Small intestine (tissue), 4 donors: ENCODE results near the gene SULT1E1. TPM values are rescaled to one million over a fixed set of nuclear protein-coding genes. Genes with fewer than 3 reads are reported as not detected.

Source experiments
- polyA plus RNA-seq, 4 donors: library from polyadenylated mRNA; stranded (reverse) in 3 of 4; unstranded in 1 of 4; fragments of 200-250 nt in 3 of 4; fragments of 120-200 nt in 1 of 4; gene quantifications; one replicate each; pipeline versions ENCODE4 v1.2.1 to v1.2.3, GENCODE V29; 2013
- donor health status: healthy with polysubstance abuse.
- donor health status: Bipolar disorder and iron deficiency.
- donor health status: healthy.

The SULT1E1 gene
- polyA plus RNA-seq, 4 donors = 13.2 to 151 (median 21.4) TPM

Other genes with a start within 250 kb of the SULT1E1 start
- gene UGT2A2, start 220.5 kb downstream of the SULT1E1 start, polyA plus RNA-seq = not detected
- under 1 TPM in 1 of 4 donors, not detected in 3; 0.03 TPM for gene UGT2A1, start 206.9 kb downstream of the SULT1E1 start, polyA plus RNA-seq
- 100 to 1,000 TPM in 1 of 4 donors, 10 to 100 TPM in 3; 15.5 to 125 (median 61.3) TPM for gene SULT1B1, start 99.5 kb downstream of the SULT1E1 start, polyA plus RNA-seq
- gene CSN1S1, start 70.9 kb upstream of the SULT1E1 start, polyA plus RNA-seq = not detected
- under 1 TPM in 1 of 4 donors, not detected in 3; 0.13 TPM for gene CSN2, start 105.6 kb upstream of the SULT1E1 start, polyA plus RNA-seq
- gene STATH, start 135.8 kb upstream of the SULT1E1 start, polyA plus RNA-seq = not detected
- not detected for gene HTN3, start 168.3 kb upstream of the SULT1E1 start, polyA plus RNA-seq
- gene HTN1, start 190.3 kb upstream of the SULT1E1 start, polyA plus RNA-seq = not detected